Fibroblast of lung (primary cell): Measurements from ENCODE around the gene DCUN1D1.

Experiments
- EZH2 ChIP-seq: IDR thresholded peaks from 2 replicates; pipeline ENCODE4 v1.5.1; 2012; ENCODE audit warnings: low read length, control low read depth, mild to moderate bottlenecking; ENCODE audit errors: missing control alignments
- TF ChIP-seq, protein P1 (sequence below), 2 donors: IDR thresholded peaks in 1 of 2; conservative IDR thresholded peaks in 1 of 2; 1 replicate in 1 of 2; 2 replicates in 1 of 2; pipeline ENCODE4 v1.5.1; 2011 to 2012; ENCODE audit warnings: low read length in 2 of 2, control low read depth in 1 of 2, inconsistent platforms in 1 of 2, low read depth in 1 of 2, mild to moderate bottlenecking in 1 of 2

DNA sequence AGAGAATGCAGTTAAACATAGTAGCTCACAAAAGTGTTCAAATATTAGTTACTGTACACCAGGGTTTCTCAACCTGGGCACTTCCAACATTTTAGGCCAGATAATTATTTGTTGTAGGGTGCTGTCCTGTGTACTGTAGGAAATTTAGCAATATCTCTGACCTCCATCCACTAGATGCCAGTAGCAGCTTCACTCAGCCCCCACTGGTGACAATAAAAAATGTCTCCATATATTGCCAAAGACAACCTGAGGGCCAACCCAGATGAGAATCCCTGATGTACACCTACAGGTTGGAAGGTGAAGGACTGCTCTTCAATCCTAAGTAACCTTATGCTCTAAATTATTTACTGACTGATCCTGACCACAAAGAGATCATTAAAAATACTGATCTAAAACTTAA lies 32.5 kb downstream of the DCUN1D1 start:
- TF ChIP-seq, protein P1, sequence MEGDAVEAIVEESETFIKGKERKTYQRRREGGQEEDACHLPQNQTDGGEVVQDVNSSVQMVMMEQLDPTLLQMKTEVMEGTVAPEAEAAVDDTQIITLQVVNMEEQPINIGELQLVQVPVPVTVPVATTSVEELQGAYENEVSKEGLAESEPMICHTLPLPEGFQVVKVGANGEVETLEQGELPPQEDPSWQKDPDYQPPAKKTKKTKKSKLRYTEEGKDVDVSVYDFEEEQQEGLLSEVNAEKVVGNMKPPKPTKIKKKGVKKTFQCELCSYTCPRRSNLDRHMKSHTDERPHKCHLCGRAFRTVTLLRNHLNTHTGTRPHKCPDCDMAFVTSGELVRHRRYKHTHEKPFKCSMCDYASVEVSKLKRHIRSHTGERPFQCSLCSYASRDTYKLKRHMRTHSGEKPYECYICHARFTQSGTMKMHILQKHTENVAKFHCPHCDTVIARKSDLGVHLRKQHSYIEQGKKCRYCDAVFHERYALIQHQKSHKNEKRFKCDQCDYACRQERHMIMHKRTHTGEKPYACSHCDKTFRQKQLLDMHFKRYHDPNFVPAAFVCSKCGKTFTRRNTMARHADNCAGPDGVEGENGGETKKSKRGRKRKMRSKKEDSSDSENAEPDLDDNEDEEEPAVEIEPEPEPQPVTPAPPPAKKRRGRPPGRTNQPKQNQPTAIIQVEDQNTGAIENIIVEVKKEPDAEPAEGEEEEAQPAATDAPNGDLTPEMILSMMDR (conservative IDR thresholded peaks at IDR 0.05 in 1 of 2, IDR thresholded peaks at IDR 0.05 in 1 of 2; ENCODE audit: low read depth in 1 of 2, low read length in 2 of 2): no peak
- no peak for TF ChIP-seq EZH2
